Myocyte (in vitro differentiated cells): ENCODE results near the gene PHF13. TPM values are rescaled to one million over a fixed set of nuclear protein-coding genes. Genes with fewer than 3 reads are reported as not detected.
"Not testable (repeated sequence)": the region's sequence is repeated elsewhere in the genome, so short reads cannot be mapped to it uniquely, and the experiment has no call there.

ENCODE experiments used
- DNase-seq: peaks from one replicate; pipeline ENCODE4 v3.0.0-alpha.2; 2012; ENCODE audit warnings: low read depth
- total RNA-seq: library from RNA; depleted of rRNA; stranded (reverse); fragments of >200 nt; gene quantifications from 2 replicates; pipeline ENCODE4 v1.2.3, GENCODE V29; 2014

Gene PHF13
- total RNA-seq, 1 donor from 2014 or later = 9.6 TPM

DNA sequence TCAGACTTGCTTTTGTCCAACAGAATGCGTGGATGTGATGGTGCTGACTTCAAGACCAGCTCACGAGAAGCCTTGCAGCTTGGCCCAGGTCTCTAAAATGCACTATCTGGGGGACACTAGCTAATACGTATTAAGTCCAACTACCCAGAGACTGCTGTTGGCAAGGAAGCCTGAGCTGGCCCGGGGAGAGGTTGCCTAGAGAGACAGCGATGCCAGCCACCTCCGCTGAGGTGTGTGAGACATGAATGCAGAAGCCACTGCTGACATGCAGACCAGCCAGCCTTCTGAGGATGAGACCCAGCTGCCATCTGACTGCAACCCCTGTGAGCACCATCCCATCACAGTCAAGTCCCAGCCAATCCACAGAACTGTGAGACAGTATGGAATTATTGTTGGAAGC lies 43.6 kb downstream of the PHF13 start:
- DNase-seq = no peak

DNA sequence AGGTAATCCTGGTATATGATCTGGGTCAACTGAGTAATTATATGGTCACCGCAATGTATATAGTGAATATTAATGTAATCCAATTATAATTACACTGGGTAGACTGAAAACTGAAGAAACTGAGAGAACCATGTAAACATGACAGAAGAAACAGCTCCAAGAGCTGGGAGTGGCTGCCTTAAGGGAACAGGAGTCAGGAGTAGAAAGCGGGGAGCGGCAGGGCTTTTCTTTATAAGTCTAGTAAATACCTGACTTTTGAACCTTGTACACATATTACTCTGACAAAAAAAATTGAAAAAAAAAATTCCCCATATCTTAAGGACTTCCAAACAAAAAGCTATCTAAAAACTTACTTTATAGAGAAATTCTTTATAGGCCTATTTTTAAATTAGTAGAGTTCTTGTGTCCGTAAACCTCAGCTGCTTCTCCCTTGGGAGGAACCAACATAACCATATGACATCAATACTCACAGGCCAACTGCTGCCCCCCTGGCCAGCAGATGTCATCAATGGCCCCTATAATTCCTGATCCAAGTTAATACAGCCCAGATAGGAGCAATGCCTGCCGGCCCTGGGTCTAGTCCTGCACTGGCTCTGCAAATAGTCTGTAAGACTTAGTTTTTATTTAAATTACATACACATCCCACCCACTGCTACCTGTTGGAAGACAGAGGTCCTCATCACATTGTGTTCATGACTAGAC lies 45.0 kb downstream of the PHF13 start:
- peak; percentile 23 for DNase-seq

DNA sequence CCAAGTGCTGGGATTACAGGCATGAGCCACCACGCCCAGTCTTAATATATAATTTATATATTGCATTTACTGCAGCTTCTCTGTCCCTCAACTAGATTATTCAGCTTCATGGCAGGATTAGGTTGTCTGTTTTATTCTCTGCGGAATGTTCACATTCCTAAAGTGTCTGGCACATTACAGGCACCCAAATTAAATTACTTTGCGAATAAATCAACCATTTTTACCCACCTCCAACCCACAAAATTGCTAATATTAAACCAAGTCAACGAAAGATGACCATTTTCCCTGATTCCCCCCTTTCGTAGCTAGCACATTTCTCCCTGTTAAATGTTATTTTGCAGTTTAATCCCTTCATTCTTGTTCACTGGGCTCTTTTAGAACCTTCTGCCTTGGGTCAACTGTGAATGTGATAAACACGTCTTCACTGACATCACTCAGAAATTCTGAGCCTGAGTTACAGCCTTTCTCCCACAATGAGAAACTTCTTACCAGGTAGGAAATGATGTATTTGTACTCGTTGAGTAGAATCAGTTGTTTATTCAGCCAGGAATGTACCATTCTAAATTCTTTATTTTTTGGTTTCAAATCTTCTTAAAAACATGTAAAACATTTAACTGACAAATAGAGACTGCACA lies 47.0 kb downstream of the PHF13 start:
- DNase-seq = no peak

DNA sequence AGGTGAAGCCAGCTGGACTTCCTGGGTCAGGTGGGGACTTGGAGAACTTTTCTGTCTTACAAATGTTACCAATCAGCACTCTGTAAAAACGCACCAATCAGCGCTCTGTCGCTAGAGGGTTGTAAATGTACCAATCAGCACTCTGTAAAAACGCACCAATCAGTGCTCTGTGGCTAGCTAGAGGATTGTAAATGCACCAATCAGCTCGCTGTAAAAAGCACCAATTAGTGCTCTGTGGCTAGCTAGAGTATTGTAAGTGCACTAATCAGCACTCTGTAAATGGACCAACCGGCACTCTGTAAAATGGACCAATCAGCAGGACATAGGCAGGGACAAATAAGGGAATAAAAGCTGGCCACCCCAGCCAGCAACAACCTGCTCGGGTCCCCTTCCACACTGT lies 48.9 kb downstream of the PHF13 start:
- DNase-seq = not testable (repeated sequence)

DNA sequence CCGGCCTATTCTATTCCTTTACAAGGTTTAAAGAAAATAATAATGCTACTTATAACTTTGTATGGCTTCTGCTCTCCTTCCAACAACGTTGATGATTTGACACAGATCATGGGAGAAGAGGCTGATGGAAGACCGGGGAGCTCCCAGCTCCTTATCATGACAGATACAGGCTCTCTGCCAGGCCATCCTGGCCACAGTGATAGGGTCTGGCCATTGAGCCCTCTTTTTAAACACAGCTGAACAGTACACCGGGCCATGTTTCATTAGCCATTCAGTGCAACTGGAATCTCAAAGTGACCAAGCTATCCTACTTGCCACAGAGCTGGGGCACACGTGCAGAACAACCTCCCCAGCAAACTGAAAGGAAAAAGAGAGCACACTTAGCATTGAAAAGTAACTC lies 53.2 kb downstream of the PHF13 start:
- DNase-seq = no peak

DNA sequence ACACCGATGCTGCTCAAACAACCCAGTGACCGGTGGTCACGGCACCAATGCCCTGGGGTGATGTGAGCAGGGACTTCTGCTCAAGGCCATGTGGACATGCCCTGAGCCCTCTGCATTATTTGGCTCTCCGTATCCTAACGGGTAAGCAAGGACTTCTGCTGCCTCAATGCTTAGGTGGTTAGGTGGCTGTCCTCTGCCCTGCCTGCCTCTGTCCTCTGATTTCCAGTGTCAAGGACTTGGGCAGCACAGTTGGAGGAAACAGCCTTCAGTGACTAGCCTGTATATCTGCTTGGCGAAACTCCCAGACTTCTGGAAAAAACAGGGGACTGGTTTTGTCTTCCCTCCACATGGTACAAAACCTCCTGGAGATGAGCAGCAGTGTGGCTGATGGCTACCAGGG lies 53.6 kb downstream of the PHF13 start:
- DNase-seq = no peak

DNA sequence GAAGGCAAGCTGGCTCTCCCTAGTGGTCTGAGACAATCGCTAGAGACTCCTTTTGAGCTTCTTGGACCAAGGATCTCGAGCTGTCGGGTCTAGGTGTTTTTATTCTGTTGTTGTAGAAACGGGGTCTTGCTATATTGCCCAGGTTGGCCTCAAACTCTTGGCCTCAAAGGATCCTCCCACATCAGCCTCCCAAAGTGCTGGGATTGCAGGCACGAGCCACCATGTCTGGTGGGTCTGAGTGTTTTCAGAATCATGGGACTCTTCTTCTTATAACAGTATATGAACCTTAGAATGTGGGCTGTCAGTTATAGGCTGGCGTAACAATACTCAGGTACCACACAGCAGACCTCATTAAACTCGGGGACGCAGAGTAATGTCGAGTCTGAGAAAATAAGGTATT lies 55.0 kb downstream of the PHF13 start:
- DNase-seq = no peak

DNA sequence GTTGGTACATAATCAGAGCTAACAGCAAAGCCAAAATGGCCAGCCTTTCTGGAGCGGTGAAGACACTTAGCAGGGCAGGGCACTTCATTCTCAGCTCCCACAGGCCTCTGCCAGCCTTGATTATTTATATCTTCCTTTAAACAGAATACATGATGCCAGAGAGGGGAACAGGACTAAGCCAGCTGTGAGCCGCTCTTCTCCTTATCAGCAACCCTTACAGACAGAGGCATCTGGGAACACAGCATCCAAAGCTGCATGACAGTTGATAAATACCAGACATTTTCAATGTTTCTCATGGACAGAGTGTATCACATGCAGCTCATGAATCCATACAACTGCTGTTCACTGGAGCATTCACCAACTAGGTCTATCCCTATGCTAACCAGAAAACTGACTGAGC lies 59.0 kb downstream of the PHF13 start:
- DNase-seq = peak; percentile 24

Other genes with a start within 250 kb of the PHF13 start
- 18.7 and 35.2 TPM in 2 replicates for gene ACOT7, start 220.0 kb upstream of the PHF13 start, total RNA-seq
- 12.5 and 24.4 TPM in 2 replicates for gene HES2, start 193.8 kb upstream of the PHF13 start, total RNA-seq
- gene ESPN, start 189.0 kb upstream of the PHF13 start, total RNA-seq = 0.03 and 0.31 TPM in 2 replicates
- gene TNFRSF25, start 147.6 kb upstream of the PHF13 start, total RNA-seq = 24.4 and 38.2 TPM in 2 replicates
- 52.4 and 88.3 TPM in 2 replicates for gene PLEKHG5, start 122.1 kb upstream of the PHF13 start, total RNA-seq
- 22.8 and 25.4 TPM in 2 replicates for gene NOL9, start 59.2 kb upstream of the PHF13 start, total RNA-seq
- gene TAS1R1, start 58.4 kb upstream of the PHF13 start, total RNA-seq = 7.5 and 8.0 TPM in 2 replicates
- gene ZBTB48, start 33.7 kb upstream of the PHF13 start, total RNA-seq = 14.0 and 17.5 TPM in 2 replicates
- 118 and 122 TPM in 2 replicates for gene KLHL21, start 10.9 kb upstream of the PHF13 start, total RNA-seq
- gene THAP3, start 11.1 kb downstream of the PHF13 start, total RNA-seq = 31.1 and 33.0 TPM in 2 replicates
- gene DNAJC11, start 88.1 kb downstream of the PHF13 start, total RNA-seq = 25.0 and 35.2 TPM in 2 replicates
- gene CAMTA1, start 171.7 kb downstream of the PHF13 start, total RNA-seq = 68.9 and 71.7 TPM in 2 replicates